ENCODE measurements around the gene TCF7L1. TPM values are rescaled to one million over a fixed set of nuclear protein-coding genes. Genes with fewer than 3 reads are reported as not detected.

TCF7L1 gene
- total RNA-seq, 1 donor from 2014 or later, result 6.6 TPM

GRCh38 chr2:85221067-85221691 is 88.0 kb downstream of the TCF7L1 start:
- H3K27ac Mint-ChIP-seq (ENCODE audit: unreplicated experiment), result no peak overlapping the region
- DNase-seq, result no peak
- no peaks in the 10 kb centered on the region for H3K27me3 Mint-ChIP-seq (ENCODE audit: unreplicated experiment)
- no peak for TF ChIP-seq CTCF (IDR thresholded peaks at IDR 0.05; ENCODE audit: partially characterized antibody, unreplicated experiment)
- peaks cover 4% of the 10 kb centered on the region for H3K4me1 Mint-ChIP-seq (ENCODE audit: low read depth, unreplicated experiment)
- no peaks in the 10 kb centered on the region for H3K9me3 Mint-ChIP-seq (ENCODE audit: unreplicated experiment)
- H3K36me3 Mint-ChIP-seq (ENCODE audit: unreplicated experiment), result no peaks in the 10 kb centered on the region
- H3K4me3 Mint-ChIP-seq (ENCODE audit: unreplicated experiment), result no peak overlapping the region

GRCh38 chr2:85222792-85223191 is 89.6 kb downstream of the TCF7L1 start:
- H3K4me3 Mint-ChIP-seq (ENCODE audit: unreplicated experiment), result no peak overlapping the region
- H3K9me3 Mint-ChIP-seq (ENCODE audit: unreplicated experiment), result peaks cover 2% of the 10 kb centered on the region
- no peak for TF ChIP-seq CTCF (IDR thresholded peaks at IDR 0.05; ENCODE audit: partially characterized antibody, unreplicated experiment)
- no peaks in the 10 kb centered on the region for H3K27me3 Mint-ChIP-seq (ENCODE audit: unreplicated experiment)
- no peak overlapping the region for H3K27ac Mint-ChIP-seq (ENCODE audit: unreplicated experiment)
- no peak for DNase-seq
- peaks cover 4% of the 10 kb centered on the region for H3K4me1 Mint-ChIP-seq (ENCODE audit: low read depth, unreplicated experiment)
- H3K36me3 Mint-ChIP-seq (ENCODE audit: unreplicated experiment), result no peaks in the 10 kb centered on the region

GRCh38 chr2:85226783-85227182 is 93.6 kb downstream of the TCF7L1 start:
- no peaks in the 10 kb centered on the region for H3K36me3 Mint-ChIP-seq (ENCODE audit: unreplicated experiment)
- no peaks in the 10 kb centered on the region for H3K27me3 Mint-ChIP-seq (ENCODE audit: unreplicated experiment)
- no peak for DNase-seq
- H3K4me1 Mint-ChIP-seq (ENCODE audit: low read depth, unreplicated experiment), result no peaks in the 10 kb centered on the region
- no peak overlapping the region for H3K27ac Mint-ChIP-seq (ENCODE audit: unreplicated experiment)
- no peak overlapping the region for H3K4me3 Mint-ChIP-seq (ENCODE audit: unreplicated experiment)
- TF ChIP-seq CTCF (IDR thresholded peaks at IDR 0.05; ENCODE audit: partially characterized antibody, unreplicated experiment), result no peak
- H3K9me3 Mint-ChIP-seq (ENCODE audit: unreplicated experiment), result peaks cover 2% of the 10 kb centered on the region

GRCh38 chr2:85230679-85231467 is 97.7 kb downstream of the TCF7L1 start:
- no peak for DNase-seq
- peaks cover 2% of the 10 kb centered on the region for H3K9me3 Mint-ChIP-seq (ENCODE audit: unreplicated experiment)
- peaks cover 14% of the 10 kb centered on the region for H3K4me1 Mint-ChIP-seq (ENCODE audit: low read depth, unreplicated experiment)
- TF ChIP-seq CTCF (IDR thresholded peaks at IDR 0.05; ENCODE audit: partially characterized antibody, unreplicated experiment), result no peak
- no peak overlapping the region for H3K27ac Mint-ChIP-seq (ENCODE audit: unreplicated experiment)
- no peak overlapping the region for H3K4me3 Mint-ChIP-seq (ENCODE audit: unreplicated experiment)
- H3K36me3 Mint-ChIP-seq (ENCODE audit: unreplicated experiment), result no peaks in the 10 kb centered on the region
- no peaks in the 10 kb centered on the region for H3K27me3 Mint-ChIP-seq (ENCODE audit: unreplicated experiment)

- Mint-ChIP-seq H3K4me1 (ENCODE audit: low read depth, unreplicated experiment) (peaks cover 17% of the 10 kb centered on the region), H3K36me3 (ENCODE audit: unreplicated experiment) (no peaks in the 10 kb centered on the region), H3K27me3 (ENCODE audit: unreplicated experiment) (no peaks in the 10 kb centered on the region), H3K4me3 (ENCODE audit: unreplicated experiment) (no peak overlapping the region), H3K9me3 (ENCODE audit: unreplicated experiment) (peaks cover 4% of the 10 kb centered on the region), H3K27ac (ENCODE audit: unreplicated experiment) (no peak overlapping the region)
- DNase-seq, result no peak
- no peak for TF ChIP-seq CTCF (IDR thresholded peaks at IDR 0.05; ENCODE audit: partially characterized antibody, unreplicated experiment)
Observed at GRCh38 chr2:85231468-85231805, 98.2 kb downstream of the TCF7L1 start.

Measured in glutamatergic neuron (in vitro differentiated cells).